ENCODE data around the gene NOX3.

The NOX3 gene

GRCh38 chr6:155487371-155488130 lies 31.9 kb upstream of the NOX3 start:
- no peak for DNase-seq (ENCODE audit: low read depth, low spot score)
- no peak overlapping the region for H3K4me3 ChIP-seq (ENCODE audit: low read depth, low read length)
- in situ Hi-C loops (cut with HindIII; ENCODE audit: low sequenced_read_pairs): no loop called here
- TF ChIP-seq CTCF (IDR thresholded peaks at IDR 0.05; ENCODE audit: low read depth, low read length): no peak

- H3K4me3 ChIP-seq (ENCODE audit: low read depth, low read length): no peak overlapping the region
- no peak for DNase-seq (ENCODE audit: low read depth, low spot score)
- in situ Hi-C loops (cut with HindIII; ENCODE audit: low sequenced_read_pairs): no loop called here
- no peak for TF ChIP-seq CTCF (IDR thresholded peaks at IDR 0.05; ENCODE audit: low read depth, low read length)
These were observed 31.2 kb upstream of the NOX3 start for GRCh38 chr6:155486721-155487294.

- in situ Hi-C loops (cut with HindIII; ENCODE audit: low sequenced_read_pairs): no loop called here
- TF ChIP-seq CTCF (IDR thresholded peaks at IDR 0.05; ENCODE audit: low read depth, low read length): no peak
- no peak overlapping the region for H3K4me3 ChIP-seq (ENCODE audit: low read depth, low read length)
- no peak for DNase-seq (ENCODE audit: low read depth, low spot score)
These were observed 30.1 kb upstream of the NOX3 start for GRCh38 chr6:155485756-155486155.

GRCh38 chr6:155483858-155484257 lies 28.2 kb upstream of the NOX3 start:
- in situ Hi-C loops (cut with HindIII; ENCODE audit: low sequenced_read_pairs): no loop called here
- peak; percentile 45 for DNase-seq (ENCODE audit: low read depth, low spot score)
- no peak for TF ChIP-seq CTCF (IDR thresholded peaks at IDR 0.05; ENCODE audit: low read depth, low read length)

GRCh38 chr6:155481215-155481614 lies 25.6 kb upstream of the NOX3 start:
- in situ Hi-C loops (cut with HindIII; ENCODE audit: low sequenced_read_pairs): no loop called here
- DNase-seq (ENCODE audit: low read depth, low spot score): peak; percentile 25

More at GRCh38 chr6:155483858-155484257, 28.2 kb upstream of the NOX3 start:
- H3K4me3 ChIP-seq (ENCODE audit: low read depth, low read length): no peak overlapping the region

GRCh38 chr6:155473741-155474140 lies 18.1 kb upstream of the NOX3 start:
- in situ Hi-C loops (cut with HindIII; ENCODE audit: low sequenced_read_pairs): no loop called here
- H3K4me3 ChIP-seq (ENCODE audit: low read depth, low read length): no peak overlapping the region
- no peak for TF ChIP-seq CTCF (IDR thresholded peaks at IDR 0.05; ENCODE audit: low read depth, low read length)
- peak; percentile 43 for DNase-seq (ENCODE audit: low read depth, low spot score)

More at GRCh38 chr6:155481215-155481614, 25.6 kb upstream of the NOX3 start:
- no peak for TF ChIP-seq CTCF (IDR thresholded peaks at IDR 0.05; ENCODE audit: low read depth, low read length)
- H3K4me3 ChIP-seq (ENCODE audit: low read depth, low read length): no peak overlapping the region

Data from astrocyte of the spinal cord (primary cell).